Measurements from ENCODE around the gene ZXDC. TPM values are rescaled to one million over a fixed set of nuclear protein-coding genes. Genes with fewer than 3 reads are reported as not detected.

ZXDC gene
- total RNA-seq, 4 donors from 2014 or later: 18.5 to 57.9 (median 33.5) TPM

GRCh38 chr3:126391631-126392030, 84.1 kb downstream of the ZXDC start:
- Histone ChIP-seq H3K9me3 (no peaks in the 10 kb centered on the region), H3K27ac (no peak overlapping the region), H3K27me3 (no peaks in the 10 kb centered on the region), H3K4me1 (no peaks in the 10 kb centered on the region), H3K36me3 (no peaks in the 10 kb centered on the region), H3K4me3 (no peak overlapping the region)
- TF ChIP-seq CTCF (IDR thresholded peaks at IDR 0.05) (no peak), POLR2A (IDR thresholded peaks at IDR 0.05) (no peak)
- no peak for DNase-seq
- intact Hi-C loops (cut with DNase I; ENCODE audit: low total_unique reads): loop anchor here (5.0 kb wide), 1 partner anchor 134 kb away; no protein-coding TSS in a partner anchor

- no peaks in the 10 kb centered on the region for H3K36me3 ChIP-seq
- no peak for DNase-seq
- TF ChIP-seq CTCF (IDR thresholded peaks at IDR 0.05) (no peak), POLR2A (IDR thresholded peaks at IDR 0.05) (no peak)
- no peaks in the 10 kb centered on the region for H3K9me3 ChIP-seq
- no peak overlapping the region for H3K4me3 ChIP-seq
- no peaks in the 10 kb centered on the region for H3K4me1 ChIP-seq
- intact Hi-C loops (cut with DNase I; ENCODE audit: low total_unique reads): loop anchor here (5.0 kb wide), 1 partner anchor 133 kb away; no protein-coding TSS in a partner anchor
- H3K27ac ChIP-seq: no peak overlapping the region
- H3K27me3 ChIP-seq: no peaks in the 10 kb centered on the region
These were observed 84.9 kb downstream of the ZXDC start for GRCh38 chr3:126390751-126391150.

- intact Hi-C loops (cut with DNase I; ENCODE audit: low total_unique reads): loop anchor here (5.0 kb wide), 1 partner anchor 133 kb away; no protein-coding TSS in a partner anchor
- no peak overlapping the region for H3K4me3 ChIP-seq
- H3K9me3 ChIP-seq: no peaks in the 10 kb centered on the region
- no peak for DNase-seq
- H3K36me3 ChIP-seq: no peaks in the 10 kb centered on the region
- TF ChIP-seq POLR2A (IDR thresholded peaks at IDR 0.05): no peak
- TF ChIP-seq CTCF (IDR thresholded peaks at IDR 0.05): no peak
- H3K27me3 ChIP-seq: no peaks in the 10 kb centered on the region
- no peaks in the 10 kb centered on the region for H3K4me1 ChIP-seq
- H3K27ac ChIP-seq: no peak overlapping the region
These were observed 85.5 kb downstream of the ZXDC start for GRCh38 chr3:126390201-126390600.

- Histone ChIP-seq H3K4me1 (no peaks in the 10 kb centered on the region), H3K36me3 (no peaks in the 10 kb centered on the region), H3K27me3 (no peaks in the 10 kb centered on the region), H3K27ac (peak overlapping the region in 1 of 2 donors; percentile 84), H3K4me3 (no peak overlapping the region), H3K9me3 (no peaks in the 10 kb centered on the region)
- no peak for DNase-seq
- TF ChIP-seq CTCF (IDR thresholded peaks at IDR 0.05) (no peak), POLR2A (IDR thresholded peaks at IDR 0.05) (no peak)
- intact Hi-C loops (cut with DNase I; ENCODE audit: low total_unique reads): loop anchor here (5.0 kb wide), 1 partner anchor 132 kb away; no protein-coding TSS in a partner anchor
These were observed 85.9 kb downstream of the ZXDC start for GRCh38 chr3:126389794-126390146.

- peak overlapping the region; percentile 79 to 84 for H3K27ac ChIP-seq
- H3K4me3 ChIP-seq: peak overlapping the region; percentile 47 to 48
- H3K27me3 ChIP-seq: no peaks in the 10 kb centered on the region
- no peaks in the 10 kb centered on the region for H3K36me3 ChIP-seq
- H3K4me1 ChIP-seq: no peaks in the 10 kb centered on the region
- peak; percentile 92 to 100 (median 100) for TF ChIP-seq CTCF (IDR thresholded peaks at IDR 0.05)
- peak; percentile 70 to 77 for TF ChIP-seq POLR2A (IDR thresholded peaks at IDR 0.05)
- H3K9me3 ChIP-seq: no peaks in the 10 kb centered on the region
- intact Hi-C loops (cut with DNase I; ENCODE audit: low total_unique reads): no loop called here
- peak; percentile 88 to 94 for DNase-seq
These were observed 86.4 kb downstream of the ZXDC start for GRCh38 chr3:126389112-126389793.

Data from uterus (tissue), 4 donors.